ENCODE data around the gene ABCC2.

The ABCC2 gene

DNA sequence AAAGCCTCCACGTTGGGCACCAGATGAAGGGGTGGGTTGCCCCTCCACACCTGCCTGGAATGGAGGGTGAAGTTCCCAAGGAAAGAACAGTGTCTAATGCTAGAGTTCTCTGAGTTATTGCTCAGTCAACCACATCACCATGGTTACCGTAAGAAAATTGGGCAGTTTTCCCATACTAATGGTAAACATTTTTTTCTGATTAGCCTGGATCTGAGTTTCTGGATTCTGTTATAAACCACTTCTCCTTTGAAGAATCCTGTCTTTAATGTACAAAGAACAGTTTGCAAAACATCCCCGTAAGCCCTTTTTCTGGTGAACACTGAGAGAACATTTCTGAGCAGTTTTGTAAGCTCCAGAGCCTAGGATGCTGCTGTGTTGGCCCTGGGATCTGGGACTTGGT is 45.5 kb downstream of the ABCC2 start:
- Histone ChIP-seq H3K36me3 (replicated peaks; ENCODE audit: insufficient read depth, low read length) (no peaks in the 10 kb centered on the region), H3K27me3 (replicated peaks; ENCODE audit: insufficient read depth, low read length) (no peaks in the 10 kb centered on the region), H3K4me1 (ENCODE audit: low read length) (peaks cover 7% of the 10 kb centered on the region; the same call in 1 of the 2 replicates), H3K4me3 (ENCODE audit: low read length) (no peak overlapping the region), H3K9me3 (replicated peaks; ENCODE audit: insufficient read depth, low read length) (no peaks in the 10 kb centered on the region), H4K20me1 (ENCODE audit: insufficient read depth, low read length) (no peaks in the 10 kb centered on the region), H3K27ac (ENCODE audit: low read length) (no peak overlapping the region), H3K9ac (ENCODE audit: low read length) (no peak overlapping the region), H3K9me2 (replicated peaks; ENCODE audit: insufficient read depth, low read length) (no peaks in the 10 kb centered on the region), H3K4me2 (ENCODE audit: low read depth, low read length) (no peak overlapping the region), H3F3A (ENCODE audit: insufficient read depth, low read length) (no peaks in the 10 kb centered on the region), H3K79me2 (ENCODE audit: low read length) (no peaks in the 10 kb centered on the region), H2AFZ (ENCODE audit: low read length) (no peak overlapping the region)
- TF ChIP-seq, protein P1, sequence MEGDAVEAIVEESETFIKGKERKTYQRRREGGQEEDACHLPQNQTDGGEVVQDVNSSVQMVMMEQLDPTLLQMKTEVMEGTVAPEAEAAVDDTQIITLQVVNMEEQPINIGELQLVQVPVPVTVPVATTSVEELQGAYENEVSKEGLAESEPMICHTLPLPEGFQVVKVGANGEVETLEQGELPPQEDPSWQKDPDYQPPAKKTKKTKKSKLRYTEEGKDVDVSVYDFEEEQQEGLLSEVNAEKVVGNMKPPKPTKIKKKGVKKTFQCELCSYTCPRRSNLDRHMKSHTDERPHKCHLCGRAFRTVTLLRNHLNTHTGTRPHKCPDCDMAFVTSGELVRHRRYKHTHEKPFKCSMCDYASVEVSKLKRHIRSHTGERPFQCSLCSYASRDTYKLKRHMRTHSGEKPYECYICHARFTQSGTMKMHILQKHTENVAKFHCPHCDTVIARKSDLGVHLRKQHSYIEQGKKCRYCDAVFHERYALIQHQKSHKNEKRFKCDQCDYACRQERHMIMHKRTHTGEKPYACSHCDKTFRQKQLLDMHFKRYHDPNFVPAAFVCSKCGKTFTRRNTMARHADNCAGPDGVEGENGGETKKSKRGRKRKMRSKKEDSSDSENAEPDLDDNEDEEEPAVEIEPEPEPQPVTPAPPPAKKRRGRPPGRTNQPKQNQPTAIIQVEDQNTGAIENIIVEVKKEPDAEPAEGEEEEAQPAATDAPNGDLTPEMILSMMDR (IDR thresholded peaks at IDR 0.05; ENCODE audit: low read length): no peak
- TF ChIP-seq EZH2 (optimal IDR thresholded peaks at IDR 0.05; ENCODE audit: low read depth, low read length) (no peak), EZH2phosphoT487 (IDR thresholded peaks at IDR 0.05; ENCODE audit: low read length) (no peak)
- DNase-seq: no peak

DNA sequence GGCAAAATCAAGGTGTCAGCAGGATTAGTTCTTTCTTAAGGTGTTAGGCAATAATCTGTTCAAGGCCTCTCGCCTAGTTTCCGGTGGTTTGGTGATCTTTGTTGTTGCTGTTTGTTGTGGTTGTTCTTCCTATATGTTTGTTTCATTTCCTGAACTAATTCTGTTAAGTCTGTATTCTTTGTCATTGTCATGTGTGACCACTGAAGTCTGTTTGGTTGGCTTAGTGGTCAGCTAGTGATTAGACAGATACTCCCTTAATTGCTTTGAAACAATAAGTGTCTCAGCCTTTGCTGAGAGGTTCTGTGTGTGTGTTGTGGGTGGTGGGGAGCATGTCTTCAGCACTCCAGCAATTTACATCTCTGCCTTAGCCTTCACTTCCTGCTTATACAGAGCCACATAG is 46.0 kb downstream of the ABCC2 start:
- Histone ChIP-seq H3K4me3 (ENCODE audit: low read length) (no peak overlapping the region), H3F3A (ENCODE audit: insufficient read depth, low read length) (no peaks in the 10 kb centered on the region), H3K27ac (ENCODE audit: low read length) (no peak overlapping the region), H2AFZ (ENCODE audit: low read length) (no peak overlapping the region), H3K4me2 (ENCODE audit: low read depth, low read length) (no peak overlapping the region), H3K4me1 (ENCODE audit: low read length) (peaks cover 7% of the 10 kb centered on the region; the same call in 1 of the 2 replicates), H3K79me2 (ENCODE audit: low read length) (no peaks in the 10 kb centered on the region), H3K27me3 (replicated peaks; ENCODE audit: insufficient read depth, low read length) (no peaks in the 10 kb centered on the region), H4K20me1 (ENCODE audit: insufficient read depth, low read length) (no peaks in the 10 kb centered on the region), H3K9ac (ENCODE audit: low read length) (no peak overlapping the region), H3K36me3 (replicated peaks; ENCODE audit: insufficient read depth, low read length) (no peaks in the 10 kb centered on the region), H3K9me2 (replicated peaks; ENCODE audit: insufficient read depth, low read length) (no peaks in the 10 kb centered on the region), H3K9me3 (replicated peaks; ENCODE audit: insufficient read depth, low read length) (no peaks in the 10 kb centered on the region)
- peak; percentile 50 for DNase-seq
- TF ChIP-seq, protein P1 (IDR thresholded peaks at IDR 0.05; ENCODE audit: low read length): no peak
- no peak for TF ChIP-seq EZH2 (optimal IDR thresholded peaks at IDR 0.05; ENCODE audit: low read depth, low read length)
- no peak for TF ChIP-seq EZH2phosphoT487 (IDR thresholded peaks at IDR 0.05; ENCODE audit: low read length)

DNA sequence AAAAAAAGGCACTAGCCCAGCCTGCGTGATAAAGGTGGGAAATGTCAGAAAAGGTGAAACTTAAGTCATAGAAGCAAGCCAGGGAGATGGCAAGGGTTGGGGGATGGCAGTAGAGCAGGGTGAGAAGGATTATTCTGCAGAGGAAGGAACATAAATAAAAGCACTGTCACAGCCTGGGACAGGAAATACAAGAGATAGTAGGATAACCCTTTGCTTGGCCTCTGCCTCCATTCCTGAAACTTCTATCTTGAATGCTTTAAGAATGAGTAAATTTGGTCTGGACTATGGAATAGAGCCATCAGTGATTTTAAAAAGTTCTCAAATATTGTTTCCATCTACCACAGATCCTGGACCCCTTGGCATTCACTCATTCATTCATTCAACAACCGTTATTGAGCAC is 50.0 kb downstream of the ABCC2 start:
- H2AFZ ChIP-seq (ENCODE audit: low read length): no peak overlapping the region
- TF ChIP-seq EZH2phosphoT487 (IDR thresholded peaks at IDR 0.05; ENCODE audit: low read length) (no peak), EZH2 (optimal IDR thresholded peaks at IDR 0.05; ENCODE audit: low read depth, low read length) (no peak)
- TF ChIP-seq, protein P1 (IDR thresholded peaks at IDR 0.05; ENCODE audit: low read length): no peak

More for the DNA sequence above, 50.0 kb downstream of the ABCC2 start:
- no peak for DNase-seq
- H3K4me3 ChIP-seq (ENCODE audit: low read length): no peak overlapping the region
- no peaks in the 10 kb centered on the region for H3K27me3 ChIP-seq (replicated peaks; ENCODE audit: insufficient read depth, low read length)
- peaks cover 7% of the 10 kb centered on the region; the same call in 1 of the 2 replicates for H3K4me1 ChIP-seq (ENCODE audit: low read length)
- no peaks in the 10 kb centered on the region for H3K9me3 ChIP-seq (replicated peaks; ENCODE audit: insufficient read depth, low read length)
- no peak overlapping the region for H3K9ac ChIP-seq (ENCODE audit: low read length)
- no peaks in the 10 kb centered on the region for H3F3A ChIP-seq (ENCODE audit: insufficient read depth, low read length)
- no peaks in the 10 kb centered on the region for H3K36me3 ChIP-seq (replicated peaks; ENCODE audit: insufficient read depth, low read length)
- no peak overlapping the region for H3K27ac ChIP-seq (ENCODE audit: low read length)
- H3K79me2 ChIP-seq (ENCODE audit: low read length): no peaks in the 10 kb centered on the region
- H3K4me2 ChIP-seq (ENCODE audit: low read depth, low read length): no peak overlapping the region
- no peaks in the 10 kb centered on the region for H4K20me1 ChIP-seq (ENCODE audit: insufficient read depth, low read length)
- H3K9me2 ChIP-seq (replicated peaks; ENCODE audit: insufficient read depth, low read length): no peaks in the 10 kb centered on the region

Data from MM.1S (cell line).